ENCODE measurements around the gene SLC25A51.

SLC25A51 gene
- total RNA-seq, result 9.4 to 35.1 (median 27.1) reads per million in 9 experiments

GRCh38 chr9:37903647-37904444, at the start of gene SLC25A51:
Gene SLC25A51, minus strand, starts transcription at chr9:37904127. Its CDS starts 15,577 bp downstream, at chr9:37888550.
- Mint-ChIP-seq H3K4me1 (ENCODE audit: low read depth in 2 of 2) (peaks cover 13 to 19% of the 10 kb centered on the region in 2 donors), H3K9me3 (no peaks in the 10 kb centered on the region), H3K27me3 (peaks cover 0 to 7% of the 10 kb centered on the region in 2 donors), H3K4me3 (peak within 1 kb of the TSS; percentile 91), H3K27ac (peak within 1 kb of the TSS; percentile 89 to 96), H3K36me3 (ENCODE audit: insufficient read depth) (peaks cover 20% of the 10 kb centered on the region)
- peak; percentile 81 for ATAC-seq (replicated peaks)
- peak; percentile 96 to 98 (median 97) for DNase-seq

GRCh38 chr9:37953206-37953774, 49.4 kb upstream of the SLC25A51 start:
- DNase-seq, result no peak
- Mint-ChIP-seq H3K4me1 (ENCODE audit: low read depth in 2 of 2) (peaks cover 15 to 22% of the 10 kb centered on the region in 2 donors), H3K9me3 (no peaks in the 10 kb centered on the region), H3K4me3 (no peak overlapping the region), H3K36me3 (ENCODE audit: insufficient read depth) (peaks cover 3% of the 10 kb centered on the region), H3K27ac (peak overlapping the region; percentile 82), H3K27me3 (no peaks in the 10 kb centered on the region)
- no peak for ATAC-seq (replicated peaks)

DNA sequence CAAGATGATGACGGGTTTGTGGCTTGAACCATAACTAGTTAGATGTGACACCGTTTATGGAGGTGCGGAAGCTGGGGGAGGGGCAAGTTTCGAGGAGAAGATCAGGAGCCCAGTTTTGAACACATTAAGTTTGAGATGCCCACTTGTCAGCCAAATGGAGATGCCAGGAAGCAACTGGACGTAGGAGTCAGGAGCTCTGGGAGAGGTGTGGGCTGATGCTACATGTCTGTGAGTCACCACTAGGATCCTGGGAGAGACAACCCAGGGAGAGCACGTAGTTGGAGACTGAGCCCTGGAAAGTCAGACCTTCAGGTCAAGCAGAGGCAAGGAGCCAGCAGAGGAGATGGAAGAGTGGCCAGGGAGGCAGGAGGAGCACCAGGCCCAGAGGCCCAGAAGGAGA, 48.8 kb upstream of the SLC25A51 start:
- no peak overlapping the region for H3K4me3 Mint-ChIP-seq
- peaks cover 3% of the 10 kb centered on the region for H3K36me3 Mint-ChIP-seq (ENCODE audit: insufficient read depth)
- DNase-seq (no peak), ATAC-seq (replicated peaks) (no peak)
- H3K27ac Mint-ChIP-seq, result peak overlapping the region; percentile 3 to 82
- H3K27me3 Mint-ChIP-seq, result no peaks in the 10 kb centered on the region
- H3K4me1 Mint-ChIP-seq (ENCODE audit: low read depth in 2 of 2), result peaks cover 15 to 22% of the 10 kb centered on the region in 2 donors
- no peaks in the 10 kb centered on the region for H3K9me3 Mint-ChIP-seq

DNA sequence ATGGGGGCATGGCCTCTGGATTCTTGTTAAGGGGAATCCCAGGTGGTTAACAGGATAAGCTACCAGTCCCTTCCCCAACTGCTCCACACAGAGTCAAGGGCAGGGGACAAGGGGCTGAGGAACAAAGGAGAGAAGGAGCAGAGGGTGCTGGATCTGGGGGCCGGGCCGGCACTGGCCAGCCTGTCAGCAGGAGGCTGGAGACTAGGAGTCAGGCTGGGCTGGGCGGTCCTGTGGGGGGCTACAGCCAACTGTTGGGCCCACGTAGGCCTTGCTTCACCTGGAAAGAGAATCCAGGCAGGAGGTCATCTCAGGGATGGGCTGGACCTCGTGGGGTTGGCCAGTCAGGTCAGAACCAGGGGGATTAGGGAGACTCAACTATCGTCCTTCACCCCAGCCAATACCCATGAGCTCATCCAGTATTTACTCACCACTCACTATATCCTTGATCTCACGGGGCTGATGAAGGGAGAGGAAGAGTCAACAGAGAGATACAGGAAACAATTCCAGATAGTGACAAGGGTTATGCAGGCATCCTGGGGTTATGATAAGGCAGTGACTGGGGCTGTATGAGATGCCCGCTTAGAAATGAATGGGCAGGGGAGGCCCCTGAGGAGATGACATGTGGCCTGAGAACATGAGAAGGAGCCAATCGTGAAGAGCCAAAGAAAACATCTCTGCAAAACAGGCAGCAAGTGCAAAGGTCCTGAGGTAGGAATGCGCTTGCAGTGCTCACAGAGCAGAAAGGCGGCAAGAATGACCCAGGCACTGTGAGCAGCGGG, 47.9 kb upstream of the SLC25A51 start:
- ATAC-seq (replicated peaks) (no peak), DNase-seq (no peak)
- Mint-ChIP-seq H3K36me3 (ENCODE audit: insufficient read depth) (peaks cover 3% of the 10 kb centered on the region), H3K4me3 (no peak overlapping the region), H3K9me3 (no peaks in the 10 kb centered on the region), H3K4me1 (ENCODE audit: low read depth in 2 of 2) (peaks cover 15 to 22% of the 10 kb centered on the region in 2 donors), H3K27ac (peak overlapping the region in 1 of 2 donors; percentile 82), H3K27me3 (no peaks in the 10 kb centered on the region)

DNA sequence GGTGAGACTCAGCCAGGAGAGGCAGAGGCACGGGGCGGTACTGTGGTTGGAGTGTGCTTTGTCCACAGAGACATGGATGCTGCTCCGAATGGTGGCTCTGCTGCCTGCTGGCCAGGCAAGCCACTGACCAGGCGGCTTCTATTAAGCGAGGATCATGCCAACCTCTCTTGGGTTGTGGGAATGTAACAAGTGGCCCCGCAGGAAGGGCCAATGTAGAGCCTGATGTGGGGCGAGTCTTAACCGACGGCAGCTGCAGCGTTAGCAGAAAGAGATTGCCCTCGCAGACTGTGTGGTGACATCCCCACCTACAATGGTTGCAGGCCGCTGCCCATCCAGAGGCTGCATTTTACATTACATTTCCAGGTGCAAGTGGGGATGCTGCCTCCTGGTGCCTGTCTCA, 46.6 kb upstream of the SLC25A51 start:
- Mint-ChIP-seq H3K4me1 (ENCODE audit: low read depth in 2 of 2) (peaks cover 15 to 22% of the 10 kb centered on the region in 2 donors), H3K36me3 (ENCODE audit: insufficient read depth) (peaks cover 3% of the 10 kb centered on the region), H3K27ac (no peak overlapping the region), H3K27me3 (no peaks in the 10 kb centered on the region), H3K4me3 (no peak overlapping the region), H3K9me3 (no peaks in the 10 kb centered on the region)
- DNase-seq (no peak), ATAC-seq (replicated peaks) (no peak)

- no peak for ATAC-seq (replicated peaks)
- Mint-ChIP-seq H3K36me3 (ENCODE audit: insufficient read depth) (peaks cover 3% of the 10 kb centered on the region), H3K27me3 (peaks cover 0 to 7% of the 10 kb centered on the region in 2 donors), H3K4me1 (ENCODE audit: low read depth in 2 of 2) (peaks cover 15 to 20% of the 10 kb centered on the region in 2 donors), H3K4me3 (no peak overlapping the region), H3K27ac (no peak overlapping the region), H3K9me3 (no peaks in the 10 kb centered on the region)
- DNase-seq, result no peak
Measured at GRCh38 chr9:37949576-37949975, 45.6 kb upstream of the SLC25A51 start.

- H3K36me3 Mint-ChIP-seq (ENCODE audit: insufficient read depth), result peaks cover 3% of the 10 kb centered on the region
- H3K9me3 Mint-ChIP-seq, result no peaks in the 10 kb centered on the region
- H3K4me3 Mint-ChIP-seq, result no peak overlapping the region
- H3K27me3 Mint-ChIP-seq, result peaks cover 0 to 16% of the 10 kb centered on the region in 2 donors
- H3K4me1 Mint-ChIP-seq (ENCODE audit: low read depth in 2 of 2), result peaks cover 7 to 9% of the 10 kb centered on the region in 2 donors
- ATAC-seq (replicated peaks) (no peak), DNase-seq (no peak)
- no peak overlapping the region for H3K27ac Mint-ChIP-seq
Measured at GRCh38 chr9:37948417-37948980, 44.6 kb upstream of the SLC25A51 start.

- Mint-ChIP-seq H3K9me3 (no peaks in the 10 kb centered on the region), H3K27me3 (peaks cover 0 to 22% of the 10 kb centered on the region in 2 donors), H3K36me3 (ENCODE audit: insufficient read depth) (peaks cover 3% of the 10 kb centered on the region), H3K27ac (no peak overlapping the region), H3K4me1 (ENCODE audit: low read depth in 2 of 2) (peaks cover 2 to 4% of the 10 kb centered on the region in 2 donors), H3K4me3 (no peak overlapping the region)
- DNase-seq (no peak), ATAC-seq (replicated peaks) (no peak)
Measured at GRCh38 chr9:37947977-37948376, 44.0 kb upstream of the SLC25A51 start.

- ATAC-seq (replicated peaks), result no peak
- Mint-ChIP-seq H3K9me3 (no peaks in the 10 kb centered on the region), H3K36me3 (ENCODE audit: insufficient read depth) (peaks cover under 1% of the 10 kb centered on the region), H3K27ac (no peak overlapping the region), H3K4me3 (no peak overlapping the region), H3K4me1 (ENCODE audit: low read depth in 2 of 2) (no peaks in the 10 kb centered on the region), H3K27me3 (peaks cover 0 to 25% of the 10 kb centered on the region in 2 donors)
- no peak for DNase-seq
Measured at GRCh38 chr9:37947471-37947870, 43.5 kb upstream of the SLC25A51 start.

GRCh38 chr9:37946971-37947370, 43.0 kb upstream of the SLC25A51 start:
- Mint-ChIP-seq H3K27me3 (peaks cover 0 to 25% of the 10 kb centered on the region in 2 donors), H3K4me1 (ENCODE audit: low read depth in 2 of 2) (no peaks in the 10 kb centered on the region), H3K4me3 (no peak overlapping the region), H3K36me3 (ENCODE audit: insufficient read depth) (no peaks in the 10 kb centered on the region), H3K27ac (no peak overlapping the region), H3K9me3 (no peaks in the 10 kb centered on the region)
- DNase-seq, result no peak
- ATAC-seq (replicated peaks), result no peak

DNA sequence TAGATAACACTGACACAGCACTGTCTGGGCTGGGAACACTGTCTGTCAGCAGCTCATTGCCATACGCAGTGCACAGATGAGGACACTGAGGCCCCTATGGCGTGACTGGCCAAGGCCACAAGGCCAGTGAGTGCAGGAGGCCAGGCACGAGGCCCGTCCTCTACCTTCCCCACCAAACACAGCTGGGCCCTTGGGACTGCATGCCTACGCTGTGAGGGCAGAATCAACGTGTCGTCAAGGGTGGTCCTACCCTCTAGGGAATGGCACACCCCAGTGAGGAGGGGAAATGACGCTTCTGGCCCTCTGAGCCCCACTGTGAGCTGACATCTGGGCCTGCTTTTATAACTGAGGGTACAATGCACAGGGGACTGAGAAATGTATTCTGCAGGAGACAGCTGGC, 42.1 kb upstream of the SLC25A51 start:
- Mint-ChIP-seq H3K9me3 (no peaks in the 10 kb centered on the region), H3K4me3 (no peak overlapping the region), H3K36me3 (ENCODE audit: insufficient read depth) (no peaks in the 10 kb centered on the region), H3K27me3 (peaks cover 0 to 25% of the 10 kb centered on the region in 2 donors), H3K27ac (no peak overlapping the region), H3K4me1 (ENCODE audit: low read depth in 2 of 2) (no peaks in the 10 kb centered on the region)
- no peak for DNase-seq
- no peak for ATAC-seq (replicated peaks)

GRCh38 chr9:37944671-37945481, 40.9 kb upstream of the SLC25A51 start:
- H3K9me3 Mint-ChIP-seq, result no peaks in the 10 kb centered on the region
- peaks cover 0 to 25% of the 10 kb centered on the region in 2 donors for H3K27me3 Mint-ChIP-seq
- no peaks in the 10 kb centered on the region for H3K4me1 Mint-ChIP-seq (ENCODE audit: low read depth in 2 of 2)
- no peak overlapping the region for H3K4me3 Mint-ChIP-seq
- no peak for DNase-seq
- H3K27ac Mint-ChIP-seq, result no peak overlapping the region
- H3K36me3 Mint-ChIP-seq (ENCODE audit: insufficient read depth), result no peaks in the 10 kb centered on the region
- no peak for ATAC-seq (replicated peaks)

All from effector memory CD8-positive, alpha-beta T cell (primary cell).